HG03521 (cell line): ENCODE results near the gene KANSL1.
"Not testable (repeated sequence)": the region's sequence is repeated elsewhere in the genome, so short reads cannot be mapped to it uniquely, and the experiment has no call there.

Experiments
- ATAC-seq: cut with Tn5 transposase; IDR thresholded peaks from one replicate; pipeline ENCODE4 v1.9.1; 2021; ENCODE audit warnings: mild to moderate bottlenecking, moderate library complexity; ENCODE audit not compliant: unreplicated experiment

Gene KANSL1

DNA sequence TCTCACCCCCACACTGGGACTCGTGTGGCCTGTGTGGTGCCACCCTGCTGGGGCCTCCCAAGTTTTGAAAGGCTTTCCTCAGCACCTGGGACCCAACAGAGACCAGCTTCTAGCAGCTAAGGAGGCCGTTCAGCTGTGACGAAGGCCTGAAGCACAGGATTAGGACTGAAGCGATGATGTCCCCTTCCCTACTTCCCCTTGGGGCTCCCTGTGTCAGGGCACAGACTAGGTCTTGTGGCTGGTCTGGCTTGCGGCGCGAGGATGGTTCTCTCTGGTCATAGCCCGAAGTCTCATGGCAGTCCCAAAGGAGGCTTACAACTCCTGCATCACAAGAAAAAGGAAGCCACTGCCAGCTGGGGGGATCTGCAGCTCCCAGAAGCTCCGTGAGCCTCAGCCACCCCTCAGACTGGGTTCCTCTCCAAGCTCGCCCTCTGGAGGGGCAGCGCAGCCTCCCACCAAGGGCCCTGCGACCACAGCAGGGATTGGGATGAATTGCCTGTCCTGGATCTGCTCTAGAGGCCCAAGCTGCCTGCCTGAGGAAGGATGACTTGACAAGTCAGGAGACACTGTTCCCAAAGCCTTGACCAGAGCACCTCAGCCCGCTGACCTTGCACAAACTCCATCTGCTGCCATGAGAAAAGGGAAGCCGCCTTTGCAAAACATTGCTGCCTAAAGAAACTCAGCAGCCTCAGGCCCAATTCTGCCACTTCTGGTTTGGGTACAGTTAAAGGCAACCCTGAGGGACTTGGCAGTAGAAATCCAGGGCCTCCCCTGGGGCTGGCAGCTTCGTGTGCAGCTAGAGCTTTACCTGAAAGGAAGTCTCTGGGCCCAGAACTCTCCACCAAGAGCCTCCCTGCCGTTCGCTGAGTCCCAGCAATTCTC, 166.8 kb downstream of the KANSL1 start:
- ATAC-seq, result no peak

DNA sequence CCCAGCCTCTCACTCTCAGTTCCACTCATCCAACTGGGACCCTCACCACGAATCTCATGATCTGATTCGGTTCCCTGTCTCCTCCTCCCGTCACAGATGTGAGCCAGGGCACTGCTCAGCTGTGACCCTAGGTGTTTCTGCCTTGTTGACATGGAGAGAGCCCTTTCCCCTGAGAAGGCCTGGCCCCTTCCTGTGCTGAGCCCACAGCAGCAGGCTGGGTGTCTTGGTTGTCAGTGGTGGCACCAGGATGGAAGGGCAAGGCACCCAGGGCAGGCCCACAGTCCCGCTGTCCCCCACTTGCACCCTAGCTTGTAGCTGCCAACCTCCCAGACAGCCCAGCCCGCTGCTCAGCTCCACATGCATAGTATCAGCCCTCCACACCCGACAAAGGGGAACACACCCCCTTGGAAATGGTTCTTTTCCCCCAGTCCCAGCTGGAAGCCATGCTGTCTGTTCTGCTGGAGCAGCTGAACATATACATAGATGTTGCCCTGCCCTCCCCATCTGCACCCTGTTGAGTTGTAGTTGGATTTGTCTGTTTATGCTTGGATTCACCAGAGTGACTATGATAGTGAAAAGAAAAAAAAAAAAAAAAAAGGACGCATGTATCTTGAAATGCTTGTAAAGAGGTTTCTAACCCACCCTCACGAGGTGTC, 167.6 kb downstream of the KANSL1 start:
- ATAC-seq, result no peak

DNA sequence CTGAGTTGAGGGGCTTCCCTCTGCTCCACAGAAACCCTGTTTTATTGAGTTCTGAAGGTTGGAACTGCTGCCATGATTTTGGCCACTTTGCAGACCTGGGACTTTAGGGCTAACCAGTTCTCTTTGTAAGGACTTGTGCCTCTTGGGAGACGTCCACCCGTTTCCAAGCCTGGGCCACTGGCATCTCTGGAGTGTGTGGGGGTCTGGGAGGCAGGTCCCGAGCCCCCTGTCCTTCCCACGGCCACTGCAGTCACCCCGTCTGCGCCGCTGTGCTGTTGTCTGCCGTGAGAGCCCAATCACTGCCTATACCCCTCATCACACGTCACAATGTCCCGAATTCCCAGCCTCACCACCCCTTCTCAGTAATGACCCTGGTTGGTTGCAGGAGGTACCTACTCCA, 168.2 kb downstream of the KANSL1 start:
- ATAC-seq, result no peak

DNA sequence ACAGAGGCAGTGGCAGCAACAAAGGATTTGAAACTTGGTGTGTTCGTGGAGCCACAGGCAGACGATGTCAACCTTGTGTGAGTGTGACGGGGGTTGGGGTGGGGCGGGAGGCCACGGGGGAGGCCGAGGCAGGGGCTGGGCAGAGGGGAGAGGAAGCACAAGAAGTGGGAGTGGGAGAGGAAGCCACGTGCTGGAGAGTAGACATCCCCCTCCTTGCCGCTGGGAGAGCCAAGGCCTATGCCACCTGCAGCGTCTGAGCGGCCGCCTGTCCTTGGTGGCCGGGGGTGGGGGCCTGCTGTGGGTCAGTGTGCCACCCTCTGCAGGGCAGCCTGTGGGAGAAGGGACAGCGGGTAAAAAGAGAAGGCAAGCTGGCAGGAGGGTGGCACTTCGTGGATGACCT, 168.6 kb downstream of the KANSL1 start:
- no peak for ATAC-seq

DNA sequence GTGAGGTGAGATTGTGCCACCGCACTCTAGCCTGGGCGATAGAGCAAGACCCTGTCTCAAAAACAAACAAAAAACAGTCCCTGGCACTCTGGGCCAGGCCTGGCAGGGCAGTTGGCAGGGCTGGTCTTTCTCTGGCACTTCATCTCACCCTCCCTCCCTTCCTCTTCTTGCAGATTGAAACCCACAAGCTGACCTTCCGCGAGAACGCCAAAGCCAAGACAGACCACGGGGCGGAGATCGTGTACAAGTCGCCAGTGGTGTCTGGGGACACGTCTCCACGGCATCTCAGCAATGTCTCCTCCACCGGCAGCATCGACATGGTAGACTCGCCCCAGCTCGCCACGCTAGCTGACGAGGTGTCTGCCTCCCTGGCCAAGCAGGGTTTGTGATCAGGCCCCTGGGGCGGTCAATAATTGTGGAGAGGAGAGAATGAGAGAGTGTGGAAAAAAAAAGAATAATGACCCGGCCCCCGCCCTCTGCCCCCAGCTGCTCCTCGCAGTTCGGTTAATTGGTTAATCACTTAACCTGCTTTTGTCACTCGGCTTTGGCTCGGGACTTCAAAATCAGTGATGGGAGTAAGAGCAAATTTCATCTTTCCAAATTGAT, 169.3 kb downstream of the KANSL1 start:
- ATAC-seq, result no peak

DNA sequence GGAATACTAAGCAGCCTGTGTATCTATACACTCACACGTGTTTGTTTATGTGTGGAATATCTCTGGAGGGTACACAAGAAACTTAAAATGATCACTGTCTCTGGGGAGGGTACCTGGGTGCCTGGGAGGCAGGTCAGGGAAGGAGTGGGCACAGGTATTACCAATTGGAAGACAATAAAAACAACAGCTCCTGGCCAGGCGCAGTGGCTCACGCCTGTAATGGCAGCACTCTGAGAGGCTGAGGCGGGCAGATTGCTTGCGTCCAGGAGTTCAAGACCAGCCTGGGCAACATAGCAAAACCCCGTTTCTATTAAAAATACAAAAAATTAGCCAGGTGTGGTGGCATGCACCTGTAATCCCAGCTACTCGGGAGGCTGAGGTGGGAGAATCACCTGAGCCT, 169.9 kb downstream of the KANSL1 start:
- ATAC-seq, result not testable (repeated sequence)

DNA sequence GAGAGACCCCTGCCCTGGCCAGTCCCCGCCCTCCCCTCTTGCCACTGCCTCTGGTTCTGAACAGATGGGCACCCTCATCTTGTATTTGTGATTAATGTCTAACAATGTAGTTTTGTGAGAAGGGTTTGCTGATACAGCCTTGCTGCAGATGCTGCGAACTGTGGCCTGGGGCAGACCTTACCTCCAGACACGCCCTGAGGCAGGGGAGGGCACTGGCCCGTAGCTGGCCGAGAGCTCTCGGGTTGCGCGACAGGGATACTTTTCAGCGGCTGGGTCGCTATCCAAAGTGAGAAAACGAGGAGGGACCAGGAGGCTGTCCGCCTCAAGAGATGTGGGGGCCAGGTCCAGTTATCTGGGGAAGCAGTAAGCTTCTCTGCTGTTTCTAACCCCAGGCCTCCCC, 172.2 kb downstream of the KANSL1 start:
- ATAC-seq, result no peak

DNA sequence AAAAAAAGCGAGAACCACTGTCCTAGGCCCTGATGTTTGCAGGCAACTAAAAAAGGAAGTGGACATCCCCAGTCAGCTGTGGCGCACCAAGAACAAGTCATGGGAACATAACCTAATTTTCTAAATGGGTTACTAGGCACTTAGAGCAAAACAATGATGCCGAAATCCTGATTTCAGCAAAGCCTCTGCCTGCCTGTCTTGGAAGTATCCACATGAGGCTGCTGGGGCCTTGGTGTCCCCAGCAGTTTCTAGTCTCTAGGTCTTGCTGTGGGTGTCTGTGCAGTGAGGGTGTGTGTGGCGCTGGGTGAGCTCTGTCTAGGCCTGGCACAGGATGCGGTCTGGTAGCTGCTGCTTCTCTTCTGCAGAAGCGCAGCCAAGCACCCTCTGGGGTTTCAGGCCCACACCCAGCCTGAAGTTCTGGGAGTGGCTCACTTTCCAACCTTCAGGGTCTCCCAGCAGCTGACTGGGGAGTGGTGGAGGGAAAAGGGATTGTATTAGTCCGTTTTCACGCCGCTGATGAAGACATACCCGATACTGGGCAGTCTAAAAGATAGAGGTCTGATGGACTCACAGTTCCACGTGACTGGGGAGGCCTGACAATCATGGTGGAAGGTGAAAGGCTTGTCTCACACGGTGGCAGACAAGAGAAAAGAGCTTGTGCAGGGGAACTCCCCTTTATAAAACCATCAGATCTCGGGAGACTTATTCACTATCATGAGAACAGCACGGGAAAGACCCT, 173.0 kb downstream of the KANSL1 start:
- no peak for ATAC-seq

DNA sequence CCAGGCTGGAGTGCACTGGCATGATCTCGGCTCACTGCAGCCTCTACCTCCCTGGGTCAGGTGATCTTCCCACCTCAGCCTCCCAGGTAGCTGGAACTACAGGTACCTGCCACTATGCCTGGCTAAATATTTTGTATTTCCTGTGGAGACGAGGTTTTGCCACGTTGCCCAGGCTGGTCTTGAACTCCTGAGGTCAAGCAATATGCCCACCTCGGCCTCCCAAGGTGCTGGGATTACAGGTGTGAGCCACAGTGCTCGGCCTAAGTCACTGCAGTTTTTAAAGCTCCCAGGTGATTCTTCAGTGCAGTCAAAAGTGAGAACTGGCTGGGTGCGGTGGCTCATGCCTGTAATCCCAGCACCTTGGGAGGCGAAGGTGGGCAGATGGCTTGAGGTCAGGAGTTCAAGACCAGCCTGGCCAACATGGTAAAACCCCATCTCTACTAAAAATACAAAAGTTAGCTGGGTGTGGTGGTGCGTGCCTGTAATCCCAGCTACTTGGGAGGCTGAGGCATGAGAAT, 173.8 kb downstream of the KANSL1 start:
- not testable (repeated sequence) for ATAC-seq

DNA sequence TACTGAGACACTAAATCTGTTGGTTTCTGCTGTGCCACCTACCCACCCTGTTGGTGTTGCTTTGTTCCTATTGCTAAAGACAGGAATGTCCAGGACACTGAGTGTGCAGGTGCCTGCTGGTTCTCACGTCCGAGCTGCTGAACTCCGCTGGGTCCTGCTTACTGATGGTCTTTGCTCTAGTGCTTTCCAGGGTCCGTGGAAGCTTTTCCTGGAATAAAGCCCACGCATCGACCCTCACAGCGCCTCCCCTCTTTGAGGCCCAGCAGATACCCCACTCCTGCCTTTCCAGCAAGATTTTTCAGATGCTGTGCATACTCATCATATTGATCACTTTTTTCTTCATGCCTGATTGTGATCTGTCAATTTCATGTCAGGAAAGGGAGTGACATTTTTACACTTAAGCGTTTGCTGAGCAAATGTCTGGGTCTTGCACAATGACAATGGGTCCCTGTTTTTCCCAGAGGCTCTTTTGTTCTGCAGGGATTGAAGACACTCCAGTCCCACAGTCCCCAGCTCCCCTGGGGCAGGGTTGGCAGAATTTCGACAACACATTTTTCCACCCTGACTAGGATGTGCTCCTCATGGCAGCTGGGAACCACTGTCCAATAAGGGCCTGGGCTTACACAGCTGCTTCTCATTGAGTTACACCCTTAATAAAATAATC, 179.6 kb downstream of the KANSL1 start:
- ATAC-seq, result no peak

DNA sequence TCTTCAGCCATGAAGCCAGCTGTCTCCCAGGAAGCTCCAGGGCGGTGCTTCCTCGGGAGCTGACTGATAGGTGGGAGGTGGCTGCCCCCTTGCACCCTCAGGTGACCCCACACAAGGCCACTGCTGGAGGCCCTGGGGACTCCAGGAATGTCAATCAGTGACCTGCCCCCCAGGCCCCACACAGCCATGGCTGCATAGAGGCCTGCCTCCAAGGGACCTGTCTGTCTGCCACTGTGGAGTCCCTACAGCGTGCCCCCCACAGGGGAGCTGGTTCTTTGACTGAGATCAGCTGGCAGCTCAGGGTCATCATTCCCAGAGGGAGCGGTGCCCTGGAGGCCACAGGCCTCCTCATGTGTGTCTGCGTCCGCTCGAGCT, 180.1 kb downstream of the KANSL1 start:
- no peak for ATAC-seq

DNA sequence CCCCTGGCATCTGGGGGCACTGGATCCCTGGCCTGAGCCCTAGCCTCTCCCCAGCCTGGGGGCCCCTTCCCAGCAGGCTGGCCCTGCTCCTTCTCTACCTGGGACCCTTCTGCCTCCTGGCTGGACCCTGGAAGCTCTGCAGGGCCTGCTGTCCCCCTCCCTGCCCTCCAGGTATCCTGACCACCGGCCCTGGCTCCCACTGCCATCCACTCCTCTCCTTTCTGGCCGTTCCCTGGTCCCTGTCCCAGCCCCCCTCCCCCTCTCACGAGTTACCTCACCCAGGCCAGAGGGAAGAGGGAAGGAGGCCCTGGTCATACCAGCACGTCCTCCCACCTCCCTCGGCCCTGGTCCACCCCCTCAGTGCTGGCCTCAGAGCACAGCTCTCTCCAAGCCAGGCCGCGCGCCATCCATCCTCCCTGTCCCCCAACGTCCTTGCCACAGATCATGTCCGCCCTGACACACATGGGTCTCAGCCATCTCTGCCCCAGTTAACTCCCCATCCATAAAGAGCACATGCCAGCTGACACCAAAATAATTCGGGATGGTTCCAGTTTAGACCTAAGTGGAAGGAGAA, 180.6 kb downstream of the KANSL1 start:
- ATAC-seq, result no peak

DNA sequence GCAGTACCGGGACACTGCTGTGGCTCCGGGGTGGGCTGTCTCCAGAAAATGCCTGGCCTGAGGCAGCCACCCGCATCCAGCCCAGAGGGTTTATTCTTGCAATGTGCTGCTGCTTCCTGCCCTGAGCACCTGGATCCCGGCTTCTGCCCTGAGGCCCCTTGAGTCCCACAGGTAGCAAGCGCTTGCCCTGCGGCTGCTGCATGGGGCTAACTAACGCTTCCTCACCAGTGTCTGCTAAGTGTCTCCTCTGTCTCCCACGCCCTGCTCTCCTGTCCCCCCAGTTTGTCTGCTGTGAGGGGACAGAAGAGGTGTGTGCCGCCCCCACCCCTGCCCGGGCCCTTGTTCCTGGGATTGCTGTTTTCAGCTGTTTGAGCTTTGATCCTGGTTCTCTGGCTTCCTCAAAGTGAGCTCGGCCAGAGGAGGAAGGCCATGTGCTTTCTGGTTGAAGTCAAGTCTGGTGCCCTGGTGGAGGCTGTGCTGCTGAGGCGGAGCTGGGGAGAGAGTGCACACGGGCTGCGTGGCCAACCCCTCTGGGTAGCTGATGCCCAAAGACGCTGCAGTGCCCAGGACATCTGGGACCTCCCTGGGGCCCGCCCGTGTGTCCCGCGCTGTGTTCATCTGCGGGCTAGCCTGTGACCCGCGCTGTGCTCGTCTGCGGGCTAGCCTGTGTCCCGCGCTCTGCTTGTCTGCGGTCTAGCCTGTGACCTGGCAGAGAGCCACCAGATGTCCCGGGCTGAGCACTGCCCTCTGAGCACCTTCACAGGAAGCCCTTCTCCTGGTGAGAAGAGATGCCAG, 181.3 kb downstream of the KANSL1 start:
- ATAC-seq, result no peak

DNA sequence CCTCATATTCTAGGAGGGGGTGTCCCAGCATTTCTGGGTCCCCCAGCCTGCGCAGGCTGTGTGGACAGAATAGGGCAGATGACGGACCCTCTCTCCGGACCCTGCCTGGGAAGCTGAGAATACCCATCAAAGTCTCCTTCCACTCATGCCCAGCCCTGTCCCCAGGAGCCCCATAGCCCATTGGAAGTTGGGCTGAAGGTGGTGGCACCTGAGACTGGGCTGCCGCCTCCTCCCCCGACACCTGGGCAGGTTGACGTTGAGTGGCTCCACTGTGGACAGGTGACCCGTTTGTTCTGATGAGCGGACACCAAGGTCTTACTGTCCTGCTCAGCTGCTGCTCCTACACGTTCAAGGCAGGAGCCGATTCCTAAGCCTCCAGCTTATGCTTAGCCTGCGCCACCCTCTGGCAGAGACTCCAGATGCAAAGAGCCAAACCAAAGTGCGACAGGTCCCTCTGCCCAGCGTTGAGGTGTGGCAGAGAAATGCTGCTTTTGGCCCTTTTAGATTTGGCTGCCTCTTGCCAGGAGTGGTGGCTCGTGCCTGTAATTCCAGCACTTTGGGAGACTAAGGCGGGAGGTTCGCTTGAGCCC, 182.5 kb downstream of the KANSL1 start:
- ATAC-seq, result no peak

DNA sequence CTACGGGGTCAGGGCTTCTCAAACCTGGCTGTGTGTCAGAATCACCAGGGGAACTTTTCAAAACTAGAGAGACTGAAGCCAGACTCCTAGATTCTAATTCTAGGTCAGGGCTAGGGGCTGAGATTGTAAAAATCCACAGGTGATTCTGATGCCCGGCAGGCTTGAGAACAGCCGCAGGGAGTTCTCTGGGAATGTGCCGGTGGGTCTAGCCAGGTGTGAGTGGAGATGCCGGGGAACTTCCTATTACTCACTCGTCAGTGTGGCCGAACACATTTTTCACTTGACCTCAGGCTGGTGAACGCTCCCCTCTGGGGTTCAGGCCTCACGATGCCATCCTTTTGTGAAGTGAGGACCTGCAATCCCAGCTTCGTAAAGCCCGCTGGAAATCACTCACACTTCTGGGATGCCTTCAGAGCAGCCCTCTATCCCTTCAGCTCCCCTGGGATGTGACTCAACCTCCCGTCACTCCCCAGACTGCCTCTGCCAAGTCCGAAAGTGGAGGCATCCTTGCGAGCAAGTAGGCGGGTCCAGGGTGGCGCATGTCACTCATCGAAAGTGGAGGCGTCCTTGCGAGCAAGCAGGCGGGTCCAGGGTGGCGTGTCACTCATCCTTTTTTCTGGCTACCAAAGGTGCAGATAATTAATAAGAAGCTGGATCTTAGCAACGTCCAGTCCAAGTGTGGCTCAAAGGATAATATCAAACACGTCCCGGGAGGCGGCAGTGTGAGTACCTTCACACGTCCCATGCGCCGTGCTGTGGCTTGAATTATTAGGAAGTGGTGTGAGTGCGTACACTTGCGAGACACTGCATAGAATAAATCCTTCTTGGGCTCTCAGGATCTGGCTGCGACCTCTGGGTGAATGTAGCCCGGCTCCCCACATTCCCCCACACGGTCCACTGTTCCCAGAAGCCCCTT, 183.3 kb downstream of the KANSL1 start:
- no peak for ATAC-seq

DNA sequence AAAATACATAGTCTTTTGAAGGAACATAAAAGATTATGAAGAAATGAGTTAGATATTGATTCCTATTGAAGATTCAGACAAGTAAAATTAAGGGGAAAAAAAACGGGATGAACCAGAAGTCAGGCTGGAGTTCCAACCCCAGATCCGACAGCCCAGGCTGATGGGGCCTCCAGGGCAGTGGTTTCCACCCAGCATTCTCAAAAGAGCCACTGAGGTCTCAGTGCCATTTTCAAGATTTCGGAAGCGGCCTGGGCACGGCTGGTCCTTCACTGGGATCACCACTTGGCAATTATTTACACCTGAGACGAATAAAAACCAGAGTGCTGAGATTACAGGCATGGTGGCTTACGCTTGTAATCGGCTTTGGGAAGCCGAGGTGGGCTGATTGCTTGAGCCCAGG, 184.6 kb downstream of the KANSL1 start:
- ATAC-seq, result no peak

DNA sequence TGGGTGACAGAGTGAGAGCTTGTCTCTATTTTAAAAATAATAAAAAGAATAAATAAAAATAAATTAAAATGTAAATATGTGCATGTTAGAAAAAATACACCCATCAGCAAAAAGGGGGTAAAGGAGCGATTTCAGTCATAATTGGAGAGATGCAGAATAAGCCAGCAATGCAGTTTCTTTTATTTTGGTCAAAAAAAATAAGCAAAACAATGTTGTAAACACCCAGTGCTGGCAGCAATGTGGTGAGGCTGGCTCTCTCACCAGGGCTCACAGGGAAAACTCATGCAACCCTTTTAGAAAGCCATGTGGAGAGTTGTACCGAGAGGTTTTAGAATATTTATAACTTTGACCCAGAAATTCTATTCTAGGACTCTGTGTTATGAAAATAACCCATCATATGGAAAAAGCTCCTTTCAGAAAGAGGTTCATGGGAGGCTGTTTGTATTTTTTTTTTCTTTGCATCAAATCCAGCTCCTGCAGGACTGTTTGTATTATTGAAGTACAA, 185.7 kb downstream of the KANSL1 start:
- ATAC-seq, result no peak

DNA sequence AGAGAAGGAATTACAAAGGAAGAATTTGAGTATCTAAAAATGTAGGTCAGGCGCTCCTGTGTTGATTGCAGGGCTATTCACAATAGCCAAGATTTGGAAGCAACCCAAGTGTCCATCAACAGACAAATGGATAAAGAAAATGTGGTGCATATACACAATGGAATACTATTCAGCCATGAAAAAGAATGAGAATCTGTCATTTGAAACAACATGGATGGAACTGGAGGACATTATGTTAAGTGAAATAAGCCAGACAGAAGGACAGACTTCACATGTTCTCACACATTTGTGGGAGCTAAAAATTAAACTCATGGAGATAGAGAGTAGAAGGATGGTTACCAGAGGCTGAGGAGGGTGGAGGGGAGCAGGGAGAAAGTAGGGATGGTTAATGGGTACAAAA, 187.1 kb downstream of the KANSL1 start:
- ATAC-seq, result not testable (repeated sequence)
